SK-N-SH (cell line): ENCODE measurements around the gene CYP39A1. TPM values are rescaled to one million over a fixed set of nuclear protein-coding genes. Genes with fewer than 3 reads are reported as not detected.

Experiments
- CTCF ChIA-PET: fragments of 300-600, 350-600 bp; formaldehyde crosslinking; extraction: SDS; loops from one replicate; lab custom pipeline; 2021; lab: Yijun Ruan, JAX
- POLR2A ChIA-PET: fragments of 350-600 bp; sonication (Branson Sonifier 250); formaldehyde crosslinking; extraction: SDS; loops from one replicate; lab custom pipeline; 2020; ENCODE audit warnings: antibody characterized with exemption, inconsistent platforms; lab: Yijun Ruan, JAX
- DNase-seq: peaks from one replicate; pipeline ENCODE4 v3.0.0; 2012
- H2AFZ ChIP-seq: fragments of 200-600 bp; sonication (generic); 2 replicates; pipeline ENCODE4 v1.8.1; 2016; ENCODE audit warnings: antibody characterized with exemption, mild to moderate bottlenecking, low read depth
- H3F3A ChIP-seq: fragments of 200-600 bp; sonication (generic); replicated peaks from 2 replicates; pipeline ENCODE3; 2016; ENCODE audit warnings: antibody characterized with exemption, mild to moderate bottlenecking; ENCODE audit not compliant: insufficient read depth
- H3K27ac ChIP-seq, 2 experiments: fragments of 200-500 bp in 1 of 2; fragments of 200-600 bp in 1 of 2; sonication (Bioruptor generic) in 1 of 2; sonication (generic), shearing (Covaris generic) in 1 of 2; 2 replicates each; pipeline versions ENCODE4 v1.5.1 to v1.6.1; 2014 to 2016; ENCODE audit warnings: low read depth in 2 of 2, inconsistent platforms in 1 of 2, low read length in 1 of 2, mild to moderate bottlenecking in 1 of 2, mixed read lengths in 1 of 2
- H3K27me3 ChIP-seq: fragments of 200-600 bp; sonication (generic), shearing (Covaris generic); 2 replicates; pipeline ENCODE4 v1.6.1; 2016; ENCODE audit warnings: mixed run types; ENCODE audit not compliant: insufficient read depth
- H3K36me3 ChIP-seq, 2 experiments: fragments of 200-500 bp in 1 of 2; fragments of 200-600 bp in 1 of 2; sonication (Bioruptor generic) in 1 of 2; sonication (generic) in 1 of 2; replicated peaks in 1 of 2; 2 replicates each; pipeline versions ENCODE3 to v1.5.1; 2014 to 2016; ENCODE audit warnings: low read length in 1 of 2, mild to moderate bottlenecking in 1 of 2; ENCODE audit not compliant: insufficient read depth in 2 of 2, control insufficient read depth in 1 of 2
- H3K4me1 ChIP-seq, 2 experiments: fragments of 200-500 bp in 1 of 2; fragments of 200-600 bp in 1 of 2; sonication (Bioruptor generic) in 1 of 2; sonication (generic), shearing (Covaris generic) in 1 of 2; 2 replicates each; pipeline versions ENCODE4 v1.5.1 to v1.6.1; 2014 to 2016; ENCODE audit warnings: low read depth in 1 of 2, low read length in 1 of 2, mixed run types in 1 of 2; ENCODE audit not compliant: insufficient read depth in 2 of 2, control insufficient read depth in 1 of 2
- H3K4me2 ChIP-seq: fragments of 200-600 bp; sonication (generic), shearing (Covaris generic); 2 replicates; pipeline ENCODE4 v1.6.1; 2017; ENCODE audit warnings: mixed run types
- H3K4me3 ChIP-seq, 2 experiments: fragments of 200-500 bp in 1 of 2; fragments of 200-600 bp in 1 of 2; sonication (Bioruptor generic) in 1 of 2; sonication (generic), shearing (Covaris generic) in 1 of 2; 2 replicates each; pipeline versions ENCODE4 v1.5.1 to v1.8.1; 2014 to 2016; ENCODE audit warnings: low read depth in 2 of 2, inconsistent platforms in 1 of 2, low read length in 1 of 2, mild to moderate bottlenecking in 1 of 2, mixed read lengths in 1 of 2, moderate library complexity in 1 of 2
- H3K79me2 ChIP-seq: fragments of 200-600 bp; sonication (generic); 2 replicates; pipeline ENCODE4 v1.8.1; 2017; ENCODE audit warnings: mild to moderate bottlenecking; ENCODE audit not compliant: insufficient read depth
- H3K9ac ChIP-seq: fragments of 200-600 bp; sonication (generic); 2 replicates; pipeline ENCODE4 v1.6.1; 2017; ENCODE audit warnings: mixed run types
- H3K9me2 ChIP-seq: fragments of 200-600 bp; sonication (generic); 2 replicates; pipeline ENCODE4 v1.6.1; 2017; ENCODE audit warnings: mixed run types
- H3K9me3 ChIP-seq: fragments of 200-600 bp; sonication (generic); 2 replicates; pipeline ENCODE4 v1.6.1; 2017; ENCODE audit warnings: mixed run types, mild to moderate bottlenecking, moderate library complexity
- H4K20me1 ChIP-seq: fragments of 200-600 bp; sonication (generic); 2 replicates; pipeline ENCODE4 v1.6.1; 2017; ENCODE audit warnings: mild to moderate bottlenecking, mixed run types; ENCODE audit not compliant: insufficient read depth
- CTCF ChIP-seq: fragments of 200-600 bp; sonication (generic); IDR thresholded peaks from 2 replicates; pipeline ENCODE4 v1.6.1; 2017; ENCODE audit warnings: antibody characterized with exemption, mild to moderate bottlenecking, moderate library complexity
- EP300 ChIP-seq, 2 experiments: IDR thresholded peaks; 2 replicates each; pipeline versions ENCODE4 v1.4.0 to v1.6.1; 2012; ENCODE audit warnings: borderline replicate concordance in 1 of 2, low read depth in 1 of 2, low read length in 1 of 2
- FOXJ3 ChIP-seq: sonication (generic); formaldehyde crosslinking; IDR thresholded peaks from 2 replicates; pipeline ENCODE4 v1.5.1; 2020; ENCODE audit warnings: mild to moderate bottlenecking, missing genetic modification reagents
- GATA2 ChIP-seq: sonication (generic); formaldehyde crosslinking; IDR thresholded peaks from 2 replicates; pipeline ENCODE4 v1.5.0; 2020; ENCODE audit warnings: mild to moderate bottlenecking, missing genetic modification reagents
- JUND ChIP-seq: IDR thresholded peaks from 2 replicates; pipeline ENCODE4 v1.4.0; 2012
- MXI1 ChIP-seq: IDR thresholded peaks from 2 replicates; pipeline ENCODE4 v1.6.1; 2012; ENCODE audit warnings: mild to moderate bottlenecking, low read depth, low read length, improper control_type of control experiment
- POLR2AphosphoS5 ChIP-seq: IDR thresholded peaks from 2 replicates; pipeline ENCODE4 v1.6.1; 2012; ENCODE audit warnings: low read depth, low read length
- RFX5 ChIP-seq: IDR thresholded peaks from 2 replicates; pipeline ENCODE4 v1.6.1; 2012; ENCODE audit warnings: mild to moderate bottlenecking, improper control_type of control experiment, low read length
- TEAD4 ChIP-seq: IDR thresholded peaks from 2 replicates; pipeline ENCODE4 v1.4.0; 2012; ENCODE audit warnings: mild to moderate bottlenecking, borderline replicate concordance; ENCODE audit not compliant: insufficient read depth
- USF2 ChIP-seq: fragments of 150-350 bp; IDR thresholded peaks from 2 replicates; pipeline ENCODE4 v1.6.1; 2017; ENCODE audit warnings: antibody characterized with exemption, low read length, low read depth, borderline replicate concordance
- YY1 ChIP-seq: IDR thresholded peaks from 2 replicates; pipeline ENCODE4 v1.4.0; 2012; ENCODE audit warnings: low read depth, mild to moderate bottlenecking
- ZBTB33 ChIP-seq: IDR thresholded peaks from 2 replicates; pipeline ENCODE4 v1.4.0; 2012; ENCODE audit warnings: low read depth, borderline replicate concordance
- WGBS: methylation state at CpG from one replicate; pipeline ENCODE4 v1.1.6; 2017; ENCODE audit warnings: low lambda C conversion rate; 5-methylcytosine and 5-hydroxymethylcytosine counted together
- polyA plus RNA-seq, 3 experiments: library from polyadenylated mRNA; depleted of rRNA; stranded (reverse); fragments of >200 nt; gene quantifications; 2 replicates each; pipeline ENCODE4 v1.2.3, GENCODE V29; 2012

The CYP39A1 gene
- polyA plus RNA-seq, 1 of the 3 experiments (the other 2 are of a cell fraction): not detected

- TF ChIP-seq MXI1 (no peak), YY1 (no peak), CTCF (peak; percentile 31; the same call in 1 of the 2 replicates), RFX5 (no peak)
- TF ChIP-seq, all 33 proteins: peak for 1
- H3K9ac ChIP-seq: no peak overlapping the region
- no peaks in the 10 kb centered on the region for H3K79me2 ChIP-seq
- H3K4me1 ChIP-seq: peaks cover 0 to 3% of the 10 kb centered on the region in 2 experiments; a peak in 2 of 4 replicates
- no peaks in the 10 kb centered on the region for H3K9me2 ChIP-seq
- DNase-seq: peak; percentile 34
- H2AFZ ChIP-seq: no peak overlapping the region
- H3K9me3 ChIP-seq: peaks cover 7% of the 10 kb centered on the region; the same call in 1 of the 2 replicates
- ChIA-PET POLR2A (no interaction called here), CTCF (interaction anchor here (1.1 to 1.3 kb wide), 4 partner anchors 8 to 28 kb away, joined by 3 to 4 read pairs (median 4); no protein-coding TSS in a partner anchor)
- no peak overlapping the region for H3K4me3 ChIP-seq
- no peaks in the 10 kb centered on the region for H3F3A ChIP-seq
- no peaks in the 10 kb centered on the region for H3K36me3 ChIP-seq
- WGBS: 58% methylated on average over 6 of the region's 6 CpGs
- H3K27me3 ChIP-seq: no peaks in the 10 kb centered on the region
- H3K4me2 ChIP-seq: no peak overlapping the region
- H3K27ac ChIP-seq: no peak overlapping the region
- H4K20me1 ChIP-seq: no peaks in the 10 kb centered on the region
Observed at GRCh38 chr6:46655803-46656202, 3.2 kb upstream of the CYP39A1 start.

GRCh38 chr6:46653439-46654195, 999 bp upstream of the CYP39A1 start:
- Histone ChIP-seq H3K9me3 (peaks cover 7% of the 10 kb centered on the region; the same call in 1 of the 2 replicates), H2AFZ (peak overlapping the region; percentile 93), H3K9me2 (no peaks in the 10 kb centered on the region), H3K79me2 (no peaks in the 10 kb centered on the region), H3K4me3 (peak overlapping the region; percentile 77 to 87), H3K9ac (no peak overlapping the region), H3K27ac (no peak overlapping the region; a peak in 1 of 4 replicates), H3K27me3 (no peaks in the 10 kb centered on the region), H3K36me3 (no peaks in the 10 kb centered on the region), H3F3A (no peaks in the 10 kb centered on the region), H3K4me1 (peaks cover 0 to 3% of the 10 kb centered on the region in 2 experiments; a peak in 2 of 4 replicates)
- CTCF ChIA-PET: interaction anchor here (1.0 kb wide), 1 partner anchor 175 kb away, joined by 3 read pairs; no protein-coding TSS in a partner anchor
- 24% methylated on average over 10 of the region's 10 CpGs for WGBS
- no peak for DNase-seq
- POLR2A ChIA-PET: no interaction called here
- TF ChIP-seq JUND (no peak), POLR2AphosphoS5 (no peak), TEAD4 (no peak), USF2 (no peak), EP300 (IDR thresholded peaks at IDR 0.05; ENCODE audit: borderline replicate concordance in 1 of 2, low read depth in 1 of 2, low read length in 1 of 2) (no peak), ZBTB33 (no peak), FOXJ3 (no peak), GATA2 (no peak)
- TF ChIP-seq, all 33 proteins: peak for 0
- Histone ChIP-seq H3K4me2 (peak overlapping the region; percentile 96), H4K20me1 (no peaks in the 10 kb centered on the region)
